HFF-Myc (cell line): ENCODE data around the gene XDH.

ENCODE experiments used
- DNase-seq: peaks from one replicate; pipeline ENCODE4 v3.0.0-alpha.2; 2011; ENCODE audit warnings: low read depth; ENCODE audit errors: extremely low read depth
- H3K4me3 ChIP-seq: replicated peaks from 2 replicates; pipeline ENCODE4 v1.5.1; 2011; ENCODE audit warnings: low read depth, mild to moderate bottlenecking, control low read depth, low read length
- TF ChIP-seq, protein P1 (sequence below): IDR thresholded peaks from 2 replicates; pipeline ENCODE4 v1.5.1; 2012; ENCODE audit warnings: mild to moderate bottlenecking, low read depth, low read length, control low read depth; ENCODE audit errors: missing control alignments

The XDH gene

DNA sequence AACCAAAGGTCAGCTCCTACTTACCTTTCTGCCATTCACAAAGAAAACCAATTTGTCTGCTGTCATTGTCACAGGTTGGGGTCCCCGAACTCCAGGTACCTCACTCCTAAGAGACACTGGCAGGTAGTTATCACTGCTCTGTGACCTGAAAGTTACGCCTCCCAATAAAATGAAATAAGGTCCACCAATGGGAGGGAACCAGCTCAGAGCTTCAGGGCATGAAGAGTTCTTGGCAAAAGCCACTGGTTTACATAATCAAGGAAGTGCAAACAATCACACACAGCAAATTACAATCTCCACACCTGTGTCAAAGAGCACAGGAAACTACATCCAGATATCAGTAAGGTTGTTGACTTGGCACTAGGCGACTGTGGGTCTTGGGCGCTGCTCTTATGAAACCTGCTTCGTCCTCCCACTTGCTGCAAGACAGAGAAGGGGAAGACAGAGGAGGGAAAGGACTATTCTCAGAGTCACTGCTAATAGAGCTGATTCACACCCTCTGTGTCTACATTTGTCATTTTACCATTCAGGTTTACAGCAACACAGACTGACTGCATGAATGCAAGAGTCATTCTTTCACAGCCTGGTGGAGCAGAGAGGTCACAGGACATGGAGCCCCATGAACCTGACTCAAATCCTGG lies at the start of gene XDH:
XDH (minus strand) TSS at position 142 of the 641 bp plus-strand sequence; CDS start at position 66, 76 bp downstream.
- DNase-seq, result no peak
- TF ChIP-seq, protein P1, sequence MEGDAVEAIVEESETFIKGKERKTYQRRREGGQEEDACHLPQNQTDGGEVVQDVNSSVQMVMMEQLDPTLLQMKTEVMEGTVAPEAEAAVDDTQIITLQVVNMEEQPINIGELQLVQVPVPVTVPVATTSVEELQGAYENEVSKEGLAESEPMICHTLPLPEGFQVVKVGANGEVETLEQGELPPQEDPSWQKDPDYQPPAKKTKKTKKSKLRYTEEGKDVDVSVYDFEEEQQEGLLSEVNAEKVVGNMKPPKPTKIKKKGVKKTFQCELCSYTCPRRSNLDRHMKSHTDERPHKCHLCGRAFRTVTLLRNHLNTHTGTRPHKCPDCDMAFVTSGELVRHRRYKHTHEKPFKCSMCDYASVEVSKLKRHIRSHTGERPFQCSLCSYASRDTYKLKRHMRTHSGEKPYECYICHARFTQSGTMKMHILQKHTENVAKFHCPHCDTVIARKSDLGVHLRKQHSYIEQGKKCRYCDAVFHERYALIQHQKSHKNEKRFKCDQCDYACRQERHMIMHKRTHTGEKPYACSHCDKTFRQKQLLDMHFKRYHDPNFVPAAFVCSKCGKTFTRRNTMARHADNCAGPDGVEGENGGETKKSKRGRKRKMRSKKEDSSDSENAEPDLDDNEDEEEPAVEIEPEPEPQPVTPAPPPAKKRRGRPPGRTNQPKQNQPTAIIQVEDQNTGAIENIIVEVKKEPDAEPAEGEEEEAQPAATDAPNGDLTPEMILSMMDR, result no peak
- H3K4me3 ChIP-seq, result no peak within 1 kb of the TSS

DNA sequence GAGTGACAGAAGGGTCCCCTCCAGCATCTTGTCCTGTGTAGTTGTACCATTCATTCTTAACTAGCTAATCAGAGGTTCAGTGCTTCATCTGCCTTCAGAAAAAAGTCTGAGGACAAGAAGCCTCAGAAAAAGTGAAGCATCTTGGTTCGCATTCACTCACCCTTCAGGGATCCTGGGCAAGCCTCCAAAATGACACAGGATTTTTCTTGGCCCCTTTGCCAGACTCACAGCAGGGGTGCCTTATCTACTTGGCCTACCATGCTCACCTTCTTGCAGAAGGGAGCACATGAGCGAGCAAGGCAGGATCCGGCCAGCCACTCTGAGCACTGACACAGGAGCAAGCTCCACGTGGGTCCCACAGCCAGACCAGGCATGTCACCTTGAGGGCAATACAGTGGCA lies 43.1 kb upstream of the XDH start:
- DNase-seq, result no peak
- H3K4me3 ChIP-seq, result no peak overlapping the region
- TF ChIP-seq, protein P1, result no peak

DNA sequence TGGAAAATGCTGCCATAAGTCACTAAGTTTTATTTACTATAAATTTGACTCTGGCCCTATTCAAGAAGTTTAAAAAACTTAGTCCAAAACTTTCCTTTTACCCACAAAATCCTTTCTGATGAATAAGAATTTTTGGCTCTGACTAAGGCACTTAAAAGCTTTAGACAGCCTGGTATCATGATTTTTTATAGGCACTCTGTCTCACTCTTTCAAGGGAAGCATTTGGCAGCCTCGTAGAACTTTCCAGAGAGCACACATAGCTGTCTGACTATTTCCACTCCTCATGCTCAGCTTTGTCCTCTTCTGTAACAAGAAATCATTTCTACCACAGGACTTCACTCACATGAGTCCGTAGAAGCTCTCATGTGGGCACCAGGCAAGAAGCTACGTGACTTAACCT lies 32.3 kb upstream of the XDH start:
- DNase-seq, result peak; percentile 38
- TF ChIP-seq, protein P1, result no peak
- H3K4me3 ChIP-seq, result no peak overlapping the region

DNA sequence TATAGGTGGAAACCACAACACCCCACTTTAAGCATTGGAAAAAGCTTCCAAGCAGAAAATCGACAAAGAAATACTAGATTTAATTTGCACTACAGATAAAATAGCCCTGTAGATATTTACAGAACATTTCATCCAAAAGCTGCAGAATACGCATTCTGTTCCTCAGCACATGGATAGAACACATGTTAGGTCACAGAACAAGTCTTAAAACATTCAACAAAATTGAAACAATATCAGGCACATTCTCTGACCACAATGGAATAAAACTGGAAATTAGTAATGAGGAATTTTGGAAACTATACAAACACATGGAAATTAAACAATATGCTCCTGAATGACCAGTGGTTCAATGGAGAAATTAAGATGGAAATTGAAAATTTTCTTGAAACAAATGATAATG lies 27.8 kb upstream of the XDH start:
- H3K4me3 ChIP-seq, result no peak overlapping the region
- TF ChIP-seq, protein P1, result no peak
- DNase-seq, result no peak

DNA sequence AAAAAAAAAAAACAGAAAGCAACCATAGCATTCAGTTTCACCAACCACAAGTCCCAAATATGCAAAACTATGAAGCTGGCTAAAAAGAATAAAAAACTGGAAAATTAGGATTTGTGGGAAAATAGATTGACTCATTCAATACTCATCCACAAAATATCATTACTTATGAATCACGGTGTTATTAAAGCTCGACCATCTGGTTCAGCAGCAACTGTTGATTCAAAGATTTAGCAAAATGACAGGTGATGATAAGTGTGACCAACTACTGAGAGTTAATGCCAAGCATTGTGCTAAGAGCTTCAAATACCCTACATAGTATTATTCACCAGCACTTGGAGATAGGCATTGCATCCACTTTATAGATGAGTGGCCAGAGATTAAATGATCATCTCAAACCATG lies 26.2 kb upstream of the XDH start:
- TF ChIP-seq, protein P1, result no peak
- peak; percentile 64 for DNase-seq
- no peak overlapping the region for H3K4me3 ChIP-seq

DNA sequence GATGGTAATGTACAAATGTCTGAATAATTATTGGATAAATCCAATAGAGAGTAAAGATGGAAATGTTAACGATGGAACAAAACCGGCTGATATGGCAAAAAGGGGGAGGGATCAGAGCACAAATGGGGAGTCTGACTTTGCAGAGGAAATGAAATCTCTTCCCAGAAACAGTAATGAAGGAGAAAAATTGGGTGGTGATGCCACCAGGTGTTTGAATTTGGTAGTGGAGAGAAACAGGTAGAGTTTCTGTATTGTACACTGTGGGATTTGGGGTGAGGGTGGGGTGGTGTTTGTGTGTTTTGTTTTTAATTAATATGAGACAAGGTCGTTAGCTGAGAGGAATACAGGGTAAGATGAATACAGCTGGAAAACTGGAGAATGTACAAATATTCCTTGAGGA lies 20.4 kb upstream of the XDH start:
- H3K4me3 ChIP-seq, result no peak overlapping the region
- TF ChIP-seq, protein P1, result peak; percentile 15
- DNase-seq, result no peak

DNA sequence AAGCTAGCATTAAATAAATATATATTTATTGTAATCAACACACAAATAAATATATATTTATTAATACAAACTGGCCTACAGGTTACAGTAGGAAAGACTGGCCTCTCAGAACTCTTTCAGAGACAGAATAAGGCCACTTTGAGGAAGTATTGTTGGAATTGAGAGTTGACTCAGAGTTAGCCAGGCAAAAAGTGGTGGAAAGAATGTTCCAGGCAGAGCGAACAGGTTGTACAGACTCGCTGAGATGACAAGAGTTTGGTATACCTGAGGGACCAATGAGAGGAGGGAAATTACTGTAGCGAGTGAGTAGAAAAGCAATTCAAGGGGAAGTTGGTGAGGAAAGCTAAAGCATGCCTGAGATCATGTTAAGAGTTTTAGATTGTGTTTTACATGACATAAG lies 19.0 kb upstream of the XDH start:
- no peak overlapping the region for H3K4me3 ChIP-seq
- no peak for DNase-seq
- TF ChIP-seq, protein P1, result no peak
